Thymus (tissue), 14 donors: Measurements from ENCODE around the gene ENTREP3. TPM values are rescaled to one million over a fixed set of nuclear protein-coding genes. Genes with fewer than 3 reads are reported as not detected.
A peak's percentile ranks its signal among the peaks of the same experiment; 100 is the strongest.

ENCODE experiments used
- DNase-seq, 9 donors: peaks; one replicate each; pipeline ENCODE4 v3.0.0-alpha.2; 2013; ENCODE audit warnings: low spot score in 9 of 9, low read depth in 6 of 9, missing footprints in 1 of 9
- H3K27ac ChIP-seq, 2 donors: one replicate each; pipeline ENCODE4 v1.5.1; 2013; ENCODE audit warnings: control low read depth in 1 of 2, low read depth in 1 of 2, low read length in 1 of 2, mild to moderate bottlenecking in 1 of 2, moderate library complexity in 1 of 2
- H3K27me3 ChIP-seq, 2 donors: one replicate each; pipeline ENCODE4 v1.5.1; 2013; ENCODE audit warnings: low read length in 1 of 2; ENCODE audit not compliant: control insufficient read depth in 2 of 2, insufficient read depth in 1 of 2
- H3K36me3 ChIP-seq, 2 donors: one replicate each; pipeline ENCODE4 v1.5.1; 2013; ENCODE audit warnings: low read length in 1 of 2, mild to moderate bottlenecking in 1 of 2, moderate library complexity in 1 of 2; ENCODE audit not compliant: control insufficient read depth in 2 of 2, insufficient read depth in 2 of 2
- H3K4me1 ChIP-seq, 2 donors: one replicate each; pipeline ENCODE4 v1.5.1; 2013; ENCODE audit warnings: low read length in 2 of 2; ENCODE audit not compliant: control insufficient read depth in 2 of 2, insufficient read depth in 2 of 2
- H3K4me3 ChIP-seq, 2 donors: one replicate each; pipeline ENCODE4 v1.5.1; 2013; ENCODE audit warnings: low read length in 2 of 2, control low read depth in 1 of 2, mild to moderate bottlenecking in 1 of 2
- H3K9me3 ChIP-seq, 2 donors: one replicate each; pipeline ENCODE4 v1.5.1; 2013; ENCODE audit warnings: low read length in 1 of 2, mild to moderate bottlenecking in 1 of 2; ENCODE audit not compliant: control insufficient read depth in 2 of 2, insufficient read depth in 1 of 2
- WGBS: extraction: QIAGEN DNeasy Blood & Tissue Kit; methylation state at CpG from one replicate; pipeline ENCODE4 v1.1.7; 2013; 5-methylcytosine and 5-hydroxymethylcytosine counted together
- long read RNA-seq, 10 donors: transcript quantifications; one replicate each; lab custom pipeline, GENCODE V29; 2026
- polyA plus RNA-seq: library from polyadenylated mRNA; stranded (reverse); fragments of 200-250 nt; gene quantifications from one replicate; pipeline ENCODE4 v1.2.3, GENCODE V29; 2013
- total RNA-seq: library from RNA; stranded (reverse); fragments of 120-200 nt; gene quantifications from one replicate; pipeline ENCODE4 v1.2.4, GENCODE V29; 2013
- donor health status: healthy.

The ENTREP3 gene
- 2.1 TPM for total RNA-seq
- polyA plus RNA-seq: 12.5 TPM
- long read RNA-seq, donor 1: 0 reads
- long read RNA-seq, donor 2, partial matches to known transcripts: 0 of 5 reads
- long read RNA-seq, donor 2, other reads (novel, unspliced or antisense): 0 of 5 reads
- long read RNA-seq, donor 3: 0 reads
- long read RNA-seq, donor 4, partial matches to known transcripts: 0 of 1 reads
- long read RNA-seq, donor 4, other reads (novel, unspliced or antisense): 0 of 1 reads
- long read RNA-seq, donor 5, partial matches to known transcripts: 0 of 4 reads
- long read RNA-seq, donor 5, other reads (novel, unspliced or antisense): 0 of 4 reads
- long read RNA-seq, donor 6: 0 reads
- long read RNA-seq, donor 7: 0 reads
- long read RNA-seq, donor 8: 0 reads
- long read RNA-seq, donor 9, partial matches to known transcripts: 0 of 1 reads
- long read RNA-seq, donor 9, other reads (novel, unspliced or antisense): 0 of 1 reads
- long read RNA-seq, donor 10, partial matches to known transcripts: 9 of 10 reads
- long read RNA-seq, donor 10, other reads (novel, unspliced or antisense): 0 of 10 reads

GRCh38 chr1:155255243-155256007 lies at the start of gene ENTREP3:
TSS of gene ENTREP3 (minus strand) at chr1:155255483. CDS start at chr1:155254877, 606 bp downstream.
- H3K9me3 ChIP-seq: peaks cover 0 to 3% of the 10 kb centered on the region in 2 donors
- whole genome bisulfite sequencing: 11% methylated on average over 54 of the region's 54 CpGs
- H3K36me3 ChIP-seq: peaks cover 18 to 30% of the 10 kb centered on the region in 2 donors
- peaks cover 9 to 25% of the 10 kb centered on the region in 2 donors for H3K4me1 ChIP-seq
- peak within 1 kb of the TSS; percentile 80 to 85 for H3K27ac ChIP-seq
- DNase-seq: peak in 5 of 9 donors; percentile 57 to 85 (median 78)
- H3K27me3 ChIP-seq: no peaks in the 10 kb centered on the region
- H3K4me3 ChIP-seq: peak within 1 kb of the TSS; percentile 63 to 85

GRCh38 chr1:155304558-155305063 lies 49.3 kb upstream of the ENTREP3 start:
- peaks cover 0 to 3% of the 10 kb centered on the region in 2 donors for H3K27me3 ChIP-seq
- peak overlapping the region in 1 of 2 donors; percentile 20 for H3K27ac ChIP-seq
- H3K9me3 ChIP-seq: peaks cover 0 to 4% of the 10 kb centered on the region in 2 donors
- 93% methylated on average over 11 of the region's 11 CpGs for WGBS
- H3K4me3 ChIP-seq: no peak overlapping the region
- no peak for DNase-seq
- peaks cover 4 to 16% of the 10 kb centered on the region in 2 donors for H3K4me1 ChIP-seq
- H3K36me3 ChIP-seq: no peaks in the 10 kb centered on the region

GRCh38 chr1:155301342-155301841 lies 46.1 kb upstream of the ENTREP3 start, which contains the start of gene PKLR:
TSS of gene PKLR (minus strand) at chr1:155301438. CDS start at chr1:155301395, 43 bp downstream.
- no peak for DNase-seq
- WGBS: 98% methylated on average over 5 of the region's 5 CpGs
- H3K36me3 ChIP-seq: no peaks in the 10 kb centered on the region
- H3K4me3 ChIP-seq: no peak within 1 kb of the TSS
- peaks cover 0 to 4% of the 10 kb centered on the region in 2 donors for H3K9me3 ChIP-seq
- H3K4me1 ChIP-seq: no peaks in the 10 kb centered on the region
- H3K27ac ChIP-seq: no peak within 1 kb of the TSS
- peaks cover 3 to 13% of the 10 kb centered on the region in 2 donors for H3K27me3 ChIP-seq

GRCh38 chr1:155300553-155301329 lies 45.5 kb upstream of the ENTREP3 start:
- Histone ChIP-seq H3K27ac (no peak overlapping the region), H3K4me1 (no peaks in the 10 kb centered on the region), H3K9me3 (peaks cover 0 to 8% of the 10 kb centered on the region in 2 donors), H3K36me3 (no peaks in the 10 kb centered on the region), H3K4me3 (no peak overlapping the region), H3K27me3 (peaks cover 6 to 20% of the 10 kb centered on the region in 2 donors)
- DNase-seq: no peak
- 95% methylated on average over 9 of the region's 9 CpGs for whole genome bisulfite sequencing

- WGBS: 97% methylated on average over 8 of the region's 8 CpGs
- no peak for DNase-seq
- H3K27me3 ChIP-seq: peaks cover 13 to 27% of the 10 kb centered on the region in 2 donors
- no peaks in the 10 kb centered on the region for H3K36me3 ChIP-seq
- H3K4me3 ChIP-seq: no peak overlapping the region
- peaks cover 0 to 10% of the 10 kb centered on the region in 2 donors for H3K9me3 ChIP-seq
- H3K4me1 ChIP-seq: peaks cover 0 to under 1% of the 10 kb centered on the region in 2 donors
- H3K27ac ChIP-seq: no peak overlapping the region
Measured at GRCh38 chr1:155300024-155300423, 44.7 kb upstream of the ENTREP3 start.

- 73% methylated on average over 7 of the region's 7 CpGs for WGBS
- no peak for DNase-seq
Measured at GRCh38 chr1:155297384-155297783, 42.1 kb upstream of the ENTREP3 start.

GRCh38 chr1:155296661-155297060 lies 41.4 kb upstream of the ENTREP3 start:
- H3K9me3 ChIP-seq: peaks cover 0 to 7% of the 10 kb centered on the region in 2 donors
- no peak overlapping the region for H3K27ac ChIP-seq
- H3K27me3 ChIP-seq: peaks cover 27 to 58% of the 10 kb centered on the region in 2 donors
- no peak for DNase-seq
- peaks cover 0 to 2% of the 10 kb centered on the region in 2 donors for H3K4me1 ChIP-seq
- WGBS: 82% methylated on average over 3 of the region's 3 CpGs
- no peaks in the 10 kb centered on the region for H3K36me3 ChIP-seq
- no peak overlapping the region for H3K4me3 ChIP-seq

More at GRCh38 chr1:155297384-155297783, 42.1 kb upstream of the ENTREP3 start:
- H3K36me3 ChIP-seq: no peaks in the 10 kb centered on the region
- H3K4me1 ChIP-seq: peaks cover 0 to 2% of the 10 kb centered on the region in 2 donors
- H3K27ac ChIP-seq: no peak overlapping the region
- peaks cover 27 to 53% of the 10 kb centered on the region in 2 donors for H3K27me3 ChIP-seq
- no peak overlapping the region for H3K4me3 ChIP-seq
- H3K9me3 ChIP-seq: peaks cover 0 to 7% of the 10 kb centered on the region in 2 donors

- DNase-seq: no peak
- Histone ChIP-seq H3K36me3 (no peaks in the 10 kb centered on the region), H3K9me3 (peaks cover 0 to 7% of the 10 kb centered on the region in 2 donors), H3K4me3 (no peak overlapping the region), H3K4me1 (peaks cover 0 to 2% of the 10 kb centered on the region in 2 donors), H3K27ac (no peak overlapping the region), H3K27me3 (peaks cover 27 to 62% of the 10 kb centered on the region in 2 donors)
- WGBS: 95% methylated on average over 7 of the region's 7 CpGs
Measured at GRCh38 chr1:155295942-155296267, 40.6 kb upstream of the ENTREP3 start.
